Measurements from ENCODE around the gene SMIM24.
A peak's percentile ranks its signal among the peaks of the same experiment; 100 is the strongest.

Gene SMIM24

DNA sequence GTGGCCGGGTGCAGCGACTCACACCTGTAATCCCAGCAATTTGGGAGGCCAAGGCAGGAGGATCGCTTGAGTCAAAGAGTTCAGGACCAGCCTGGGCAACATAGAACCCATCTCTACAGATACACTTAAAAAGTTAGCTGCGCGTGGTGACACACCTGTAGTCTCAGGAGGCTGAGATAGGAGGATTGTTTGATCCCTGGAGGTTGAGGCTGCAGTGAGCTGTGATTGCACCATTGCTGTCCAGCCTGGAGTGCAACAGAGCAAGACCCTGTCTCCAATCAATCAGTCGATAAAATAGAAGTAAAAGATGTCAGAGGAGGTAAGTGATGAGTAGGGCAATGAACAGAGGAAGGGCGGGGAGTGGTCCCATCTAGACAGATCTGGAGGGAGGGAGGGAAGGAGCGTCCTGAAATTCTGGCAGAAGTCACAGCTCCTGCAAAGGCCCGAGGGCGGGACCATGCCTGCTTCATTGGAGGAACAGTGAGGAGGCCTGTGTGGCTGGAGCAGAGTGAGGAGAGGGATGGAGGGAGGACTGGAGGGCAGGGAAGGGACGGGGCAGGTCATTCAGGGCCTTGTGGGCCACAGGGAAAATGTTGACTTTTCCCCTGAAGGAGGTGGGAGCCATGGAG, 9.7 kb downstream of the SMIM24 start:
- DNase-seq: no peak

DNA sequence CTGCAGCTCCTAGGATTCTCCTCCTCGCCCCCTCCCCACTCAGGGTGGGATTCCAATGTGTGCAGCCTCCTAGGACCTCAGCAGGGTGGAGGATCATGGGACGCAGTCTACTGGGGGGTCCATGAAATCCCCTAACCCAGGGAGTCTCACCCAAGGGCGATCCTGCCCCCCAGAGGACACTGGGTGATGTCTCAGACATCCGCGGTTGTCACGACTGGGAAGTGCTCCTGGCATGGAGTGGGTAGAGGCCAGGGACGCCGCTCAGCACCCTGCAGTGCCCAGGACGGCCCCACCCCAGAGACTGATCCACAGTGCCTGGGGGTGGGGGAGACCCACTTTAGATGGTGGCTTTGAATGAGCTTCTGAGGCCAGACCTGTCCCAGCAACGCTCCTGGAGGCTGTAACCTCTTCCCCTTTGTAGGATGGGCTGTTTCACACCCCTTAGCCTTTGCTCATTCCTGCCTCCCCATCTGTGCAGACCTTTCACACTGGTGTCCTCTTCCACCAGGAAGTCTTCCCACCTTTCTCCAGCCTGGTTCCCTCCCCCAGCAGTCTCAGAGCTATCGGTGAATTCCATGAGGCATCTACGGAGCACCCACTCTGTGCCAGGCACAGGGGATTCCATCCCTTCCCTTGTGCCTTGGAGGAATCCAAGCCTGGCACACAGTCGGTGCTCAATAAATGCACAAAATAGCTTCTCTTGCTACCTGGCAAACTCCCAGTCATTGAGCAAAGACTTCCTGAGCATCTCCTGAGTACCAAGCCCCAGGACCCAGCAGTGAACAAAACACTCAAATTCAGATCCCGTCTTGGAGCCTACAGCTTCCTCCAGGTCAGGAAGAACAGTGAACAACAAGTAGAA, 10.5 kb downstream of the SMIM24 start:
- no peak for DNase-seq

DNA sequence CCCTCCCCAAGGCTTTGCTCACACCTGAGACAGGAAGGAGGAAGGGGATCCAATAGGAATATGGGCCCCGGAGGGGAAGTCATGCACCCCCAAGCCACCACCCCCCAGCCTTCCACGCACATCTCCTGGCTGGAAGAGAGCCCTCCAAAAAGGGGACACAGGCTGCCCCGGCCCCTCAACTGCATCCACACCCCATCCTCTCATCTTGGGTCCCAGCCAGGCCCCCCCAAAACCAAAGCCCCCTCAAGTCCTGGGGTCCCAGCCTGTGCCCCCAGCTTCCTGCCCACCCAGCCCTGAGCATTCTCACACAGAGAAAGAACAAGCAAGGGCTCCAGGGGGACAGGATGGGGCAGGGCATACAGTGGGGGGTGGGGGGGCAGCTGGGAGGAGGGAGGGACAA, 12.1 kb downstream of the SMIM24 start:
- DNase-seq: no peak

DNA sequence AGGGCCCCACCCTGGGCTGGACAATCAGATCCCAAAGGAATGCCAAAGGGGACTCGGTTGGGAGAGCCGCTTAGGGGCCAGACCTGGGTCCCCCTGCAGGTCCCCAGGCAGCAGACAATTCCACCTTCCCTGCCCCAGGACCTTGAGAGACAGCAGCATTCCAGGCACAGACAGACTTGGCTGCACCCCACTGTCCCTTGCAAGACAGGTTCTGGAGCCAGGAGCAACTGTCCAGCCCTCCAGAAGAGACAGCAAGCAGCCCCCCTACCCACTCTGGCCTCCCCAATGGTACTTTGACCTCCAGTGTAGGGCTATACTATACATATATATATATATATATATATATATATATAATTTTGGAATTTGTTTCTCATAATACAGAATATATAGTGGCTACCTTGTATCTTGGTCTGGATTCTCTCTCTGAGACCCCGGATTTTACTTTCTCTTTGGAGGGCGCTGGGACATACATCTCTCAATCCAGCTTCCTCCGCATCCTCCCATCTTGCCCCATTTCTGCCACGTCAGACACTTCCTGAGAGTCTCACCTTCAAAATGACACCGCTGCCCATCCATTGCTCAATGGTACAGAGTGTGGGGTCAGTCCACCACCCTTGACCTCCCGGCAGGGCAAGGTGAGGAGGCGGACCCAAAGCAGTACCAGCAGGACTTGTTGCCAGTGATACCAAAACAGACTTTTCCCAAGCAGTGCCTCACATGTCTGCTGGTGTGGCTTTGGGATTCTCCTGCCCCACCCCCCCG, 12.7 kb downstream of the SMIM24 start:
- DNase-seq: no peak

DNA sequence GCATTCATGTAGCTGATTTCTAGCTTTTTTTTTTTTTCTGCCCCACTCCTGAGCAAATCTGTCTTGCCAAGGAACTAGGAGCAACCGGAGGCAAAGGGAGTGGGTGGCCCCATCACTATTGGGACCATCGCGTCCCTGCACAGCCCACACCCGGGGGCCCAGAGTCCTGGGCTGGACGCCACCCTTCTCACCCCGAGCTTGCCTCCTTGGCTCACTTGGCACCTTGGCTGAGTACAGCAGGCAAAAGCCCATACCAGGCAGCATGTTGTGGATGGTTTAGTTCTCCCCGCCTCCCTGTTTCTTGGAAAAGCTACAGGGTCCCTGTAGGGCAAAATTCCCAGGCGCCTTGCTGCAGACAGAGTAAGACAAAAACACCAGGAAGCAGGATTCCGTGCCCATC, 13.7 kb downstream of the SMIM24 start:
- no peak for DNase-seq

DNA sequence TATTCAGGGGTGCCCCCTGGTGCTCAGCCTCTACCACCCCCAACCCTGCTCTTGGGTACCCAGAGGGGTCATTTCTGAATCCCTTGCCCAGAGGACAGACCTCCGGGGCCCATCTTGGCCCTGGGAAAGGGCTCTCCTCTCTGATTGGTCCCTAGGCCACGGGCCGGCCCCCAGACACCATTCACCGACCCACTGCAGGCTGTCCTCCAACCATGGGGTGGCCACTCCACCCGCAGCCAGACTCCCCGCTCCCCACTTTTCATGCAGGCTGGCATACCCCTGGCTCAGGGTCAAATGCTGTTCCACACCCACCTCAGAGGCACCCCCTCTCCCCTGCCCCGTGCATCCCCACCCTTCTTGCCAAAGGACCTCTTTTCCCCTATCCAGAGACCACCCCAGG, 14.8 kb downstream of the SMIM24 start:
- no peak for DNase-seq

DNA sequence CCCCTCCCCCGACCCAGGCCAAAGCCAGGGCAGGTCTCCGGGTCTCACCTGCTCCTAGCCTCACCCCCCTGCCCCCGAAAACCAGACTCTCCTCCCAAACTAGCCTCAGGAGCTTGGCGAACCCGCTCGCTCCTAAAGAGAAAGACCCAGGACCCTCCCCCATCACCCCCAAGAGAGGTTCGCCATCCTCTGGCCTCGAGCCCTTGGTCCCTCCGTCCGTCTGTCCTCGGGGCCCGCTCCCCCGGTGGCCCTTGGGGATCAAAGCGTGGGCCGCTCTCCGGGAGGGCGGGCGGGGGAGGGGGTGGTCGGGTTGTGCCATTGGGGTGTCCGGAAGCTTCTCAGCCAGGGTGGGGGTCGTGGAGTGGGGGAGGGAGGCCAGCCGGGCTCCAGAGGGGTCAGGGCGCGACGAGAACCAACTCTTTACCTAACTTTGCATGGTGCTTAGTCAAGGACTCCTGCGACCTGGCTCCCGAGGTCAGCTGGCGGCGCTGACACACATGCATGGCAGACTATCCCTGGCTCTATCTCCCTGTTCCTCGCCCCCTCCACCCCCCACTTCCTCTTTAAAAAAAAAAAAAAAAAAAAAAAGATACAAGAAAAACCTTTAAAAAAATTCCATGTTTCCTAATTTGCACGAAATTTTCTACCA, 15.6 kb downstream of the SMIM24 start:
- DNase-seq: no peak

DNA sequence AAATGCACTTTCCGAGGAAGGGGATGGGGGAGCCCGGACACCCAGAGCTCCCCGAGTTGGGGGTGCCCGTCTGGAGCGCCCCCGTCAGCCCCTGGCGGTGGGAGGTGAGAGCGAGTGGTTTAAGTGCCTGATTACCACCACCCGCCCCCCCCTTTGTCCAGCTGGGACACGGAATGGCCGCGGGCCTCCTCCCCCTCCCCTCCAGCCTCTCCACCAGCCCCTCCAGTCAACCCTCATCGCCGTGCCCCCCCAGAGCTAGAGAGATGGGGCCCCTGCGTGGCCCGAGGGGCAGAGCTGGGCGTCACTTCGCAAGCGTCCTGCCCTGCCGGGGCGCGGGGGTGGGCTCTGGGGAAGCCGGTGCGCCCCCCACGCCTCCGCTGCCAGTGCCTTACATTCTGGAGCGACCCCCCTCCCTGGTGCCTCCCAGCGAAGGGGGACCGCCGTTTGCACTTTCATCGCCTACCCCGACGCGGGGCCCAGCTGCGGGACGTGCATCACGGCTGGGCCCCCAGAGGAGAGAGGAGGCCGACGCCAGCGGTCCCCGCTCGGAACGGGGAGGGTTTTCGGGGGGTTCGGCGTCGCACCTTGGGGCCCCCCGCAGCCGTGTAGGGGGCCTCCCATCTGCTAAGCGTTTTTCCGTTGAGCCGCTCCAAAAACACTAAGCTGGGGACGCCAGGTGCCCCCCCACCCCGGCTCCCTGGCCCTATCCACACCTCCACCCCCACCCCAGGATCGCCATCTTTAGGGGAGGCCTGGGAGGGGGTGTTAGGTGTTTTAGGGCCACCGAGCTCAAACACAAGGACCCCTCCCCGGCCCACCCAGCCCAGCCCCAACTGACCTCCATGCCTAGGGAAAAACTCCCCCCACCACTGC, 16.4 kb downstream of the SMIM24 start:
- no peak for DNase-seq

DNA sequence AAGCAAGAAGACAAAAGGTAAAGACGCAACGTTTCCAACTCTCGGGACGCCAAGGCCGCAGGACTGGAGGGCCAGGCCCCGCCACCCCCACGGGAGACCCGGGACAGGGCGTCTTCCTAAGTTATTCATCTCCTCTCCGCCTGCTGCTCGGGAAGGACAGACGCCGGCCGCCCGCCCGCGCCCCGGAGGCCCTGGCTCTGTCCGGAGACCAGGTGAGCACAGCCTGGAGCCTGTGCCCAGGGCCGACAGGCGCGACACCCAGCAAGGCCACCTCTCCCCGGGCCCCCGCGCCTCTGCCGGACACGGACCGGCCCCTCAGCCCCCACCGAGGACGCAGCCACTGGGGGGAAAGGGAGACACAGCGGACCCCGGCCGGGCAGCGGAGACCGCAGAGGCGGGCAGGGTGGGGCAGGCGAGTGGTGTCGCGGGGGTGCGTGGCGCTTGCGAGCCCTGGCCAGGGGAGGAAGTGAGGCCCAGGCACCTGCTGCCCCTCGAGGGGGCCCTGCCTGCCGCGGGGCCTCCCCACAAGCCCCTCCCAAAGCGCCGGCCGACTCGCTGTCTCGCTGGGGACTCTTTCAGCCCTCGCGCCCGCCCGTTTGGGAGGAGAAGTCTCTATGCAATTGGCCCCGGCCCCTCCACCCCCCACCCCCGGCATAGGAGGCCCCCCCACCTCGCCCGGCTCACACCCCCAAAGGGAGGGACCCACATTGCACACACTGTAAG, 17.2 kb downstream of the SMIM24 start:
- no peak for DNase-seq

DNA sequence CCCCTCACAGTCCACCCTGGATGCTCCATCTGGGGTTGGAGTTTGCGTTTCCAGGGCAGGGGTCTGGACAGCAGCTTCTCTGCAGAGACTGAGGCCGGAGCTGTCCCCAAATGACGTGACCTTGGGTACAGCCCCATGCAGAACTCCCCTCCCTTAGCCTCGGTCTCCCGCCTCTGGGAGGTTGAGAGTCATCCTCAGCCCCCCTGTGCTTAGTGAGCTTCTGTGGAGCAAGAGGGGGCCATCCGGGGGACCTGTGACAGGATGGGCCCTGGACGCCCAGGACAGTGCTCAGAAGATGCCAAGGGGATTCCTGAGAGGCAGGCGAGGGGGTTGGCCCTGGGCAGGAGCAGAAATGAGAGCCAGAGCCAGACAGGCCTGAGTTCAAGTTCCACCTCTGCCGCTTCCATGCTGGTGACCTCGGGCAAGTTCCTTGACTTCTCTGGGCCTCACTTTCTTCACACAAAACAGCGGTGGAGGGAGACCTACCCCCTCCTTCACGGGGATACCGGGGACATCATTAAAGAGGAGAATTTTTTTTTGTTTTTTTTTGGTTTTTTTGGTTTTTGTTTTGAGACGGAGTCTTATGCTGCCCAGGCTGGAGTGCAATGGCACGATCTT, 20.3 kb downstream of the SMIM24 start:
- no peak for DNase-seq

DNA sequence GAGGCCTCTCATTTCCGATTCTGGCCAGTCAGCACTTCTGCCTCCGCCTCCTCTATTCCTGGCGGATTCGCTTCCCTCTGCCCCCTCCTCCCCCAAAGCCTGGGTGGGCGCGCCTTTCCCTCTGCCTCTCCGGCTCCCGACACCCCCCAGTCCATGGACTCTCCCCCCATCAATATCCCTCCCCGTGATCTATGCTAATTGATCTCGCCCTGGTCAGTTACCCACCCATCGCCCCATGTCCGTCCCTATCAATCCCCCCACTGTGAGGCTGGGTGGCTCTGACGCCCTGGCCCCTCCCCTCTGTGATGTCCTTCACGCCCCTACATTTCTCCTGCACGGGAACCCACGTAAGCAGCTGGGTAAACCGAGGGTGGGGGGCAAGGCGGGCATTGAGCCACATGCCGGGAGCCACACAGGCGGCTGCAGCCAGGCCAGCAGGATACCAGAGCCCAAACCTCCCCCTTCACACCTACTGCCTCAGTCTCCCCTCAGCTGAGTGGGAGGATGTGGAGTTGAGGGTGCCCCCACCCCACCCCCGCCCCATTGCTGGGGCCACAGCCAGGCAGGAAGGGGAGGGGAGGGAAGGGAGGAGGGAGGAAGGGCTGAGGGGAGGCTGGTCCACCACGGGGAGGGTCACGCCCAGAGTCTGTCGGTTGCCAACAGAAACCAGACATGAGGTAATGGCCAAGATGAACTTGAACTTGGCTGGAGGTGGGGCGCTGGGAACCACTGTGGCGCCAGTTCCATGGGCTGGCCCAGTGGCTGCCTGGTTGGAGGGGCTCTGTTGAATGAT, 21.0 kb downstream of the SMIM24 start:
- peak; percentile 66 for DNase-seq

DNA sequence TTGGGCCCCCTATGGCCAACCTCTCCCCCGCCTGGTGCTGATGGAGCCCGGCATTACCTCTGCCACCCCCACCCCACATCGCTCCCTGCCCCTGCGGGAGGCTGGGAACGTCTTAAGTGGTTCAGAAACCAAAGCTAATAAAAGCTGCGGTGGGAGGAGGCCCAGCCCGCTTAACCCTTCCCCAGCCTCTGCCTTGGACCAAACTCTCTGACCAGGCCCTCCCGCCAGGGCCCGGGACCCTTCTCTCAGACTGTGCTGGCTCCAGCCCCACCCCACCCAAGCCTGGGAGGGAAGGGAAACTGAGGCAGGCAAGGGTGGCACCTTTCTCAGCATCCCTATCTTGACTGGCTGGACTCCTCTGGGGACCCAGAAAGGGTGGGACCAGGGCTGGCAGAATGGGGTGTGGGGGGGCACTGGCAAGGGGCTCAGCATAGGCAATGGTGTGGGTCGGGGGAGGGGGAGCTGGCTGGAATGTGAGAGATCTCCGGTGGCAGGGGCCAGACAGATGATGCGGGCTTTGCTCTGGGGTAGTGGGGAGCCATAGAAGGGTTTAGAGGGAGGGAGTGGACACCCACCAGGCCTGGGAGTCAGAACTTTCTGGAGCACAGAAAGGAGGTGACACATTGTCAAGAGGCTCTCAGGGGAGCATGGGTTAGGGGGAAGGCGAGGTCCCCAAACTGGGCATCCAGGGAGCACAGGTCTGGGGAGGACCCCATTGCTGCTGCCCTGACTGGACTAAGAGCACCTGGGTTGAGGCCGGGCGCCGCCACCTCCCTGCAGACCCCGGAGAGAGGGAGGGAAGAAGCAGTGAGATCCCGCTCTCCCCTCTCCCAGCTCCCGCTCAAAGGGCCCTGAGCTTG, 21.9 kb downstream of the SMIM24 start:
- no peak for DNase-seq

DNA sequence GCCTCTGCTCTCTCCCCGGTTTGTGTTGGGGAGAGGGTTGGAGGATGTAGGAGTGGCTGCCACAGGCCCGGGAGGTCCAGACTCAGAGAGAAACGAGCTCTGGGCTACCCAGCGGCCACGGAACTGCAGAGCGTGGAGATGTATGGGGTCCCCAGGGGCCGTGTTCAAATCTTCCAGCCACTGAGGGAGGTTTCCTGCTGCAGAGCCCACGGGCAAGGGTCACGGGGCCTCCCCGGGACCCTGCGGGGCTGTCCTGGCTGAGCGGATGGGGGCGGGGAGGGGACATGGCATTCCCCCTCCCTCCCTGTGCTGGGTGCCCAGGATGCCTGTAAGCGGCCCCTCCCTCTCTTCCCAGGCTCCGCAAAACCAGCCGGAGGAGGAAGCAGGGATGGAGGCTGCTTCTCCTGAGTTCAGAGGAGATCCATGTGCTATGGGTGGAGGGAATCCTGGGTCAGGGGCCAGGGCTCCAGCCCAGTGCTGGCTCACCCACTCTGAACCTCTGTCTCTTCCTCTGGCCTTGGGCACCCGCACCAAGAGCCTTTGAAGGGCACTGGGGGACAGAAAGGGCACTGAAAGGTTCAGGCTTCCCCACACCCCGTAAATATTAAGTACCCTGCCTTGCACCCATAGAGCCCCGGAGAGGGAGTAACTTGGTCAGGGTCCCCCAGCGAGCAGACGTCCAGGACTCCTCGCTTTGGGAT, 22.6 kb downstream of the SMIM24 start:
- no peak for DNase-seq

DNA sequence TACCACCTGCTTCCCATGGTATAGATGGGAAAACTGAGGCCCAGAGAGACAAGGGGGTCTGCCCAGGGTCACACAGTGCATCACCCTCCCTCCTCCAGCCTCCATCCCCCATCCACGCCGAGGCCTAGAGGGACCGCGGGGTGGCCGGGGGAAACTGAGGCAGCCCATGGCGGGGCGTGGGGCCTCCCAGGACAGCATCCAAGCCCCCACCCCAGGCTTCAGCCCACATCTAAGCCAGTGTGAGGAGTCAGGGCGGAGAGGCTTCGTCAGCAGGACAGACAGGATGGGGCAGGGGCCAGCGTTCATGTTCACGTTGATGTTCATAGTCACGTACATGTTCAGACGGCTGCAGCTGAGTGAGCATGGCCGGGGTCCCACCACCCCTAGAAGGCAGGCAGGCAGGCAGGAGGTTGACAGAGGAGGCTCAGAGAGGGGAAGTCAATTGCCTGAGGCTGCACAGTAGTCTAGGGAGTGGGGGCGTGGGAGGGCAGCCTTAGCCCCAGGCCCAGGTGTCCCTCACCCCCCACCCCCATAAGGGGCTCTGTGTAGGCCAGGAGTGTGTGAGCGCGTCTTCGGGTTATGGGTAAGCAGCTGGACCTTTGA, 23.3 kb downstream of the SMIM24 start:
- DNase-seq: no peak

DNA sequence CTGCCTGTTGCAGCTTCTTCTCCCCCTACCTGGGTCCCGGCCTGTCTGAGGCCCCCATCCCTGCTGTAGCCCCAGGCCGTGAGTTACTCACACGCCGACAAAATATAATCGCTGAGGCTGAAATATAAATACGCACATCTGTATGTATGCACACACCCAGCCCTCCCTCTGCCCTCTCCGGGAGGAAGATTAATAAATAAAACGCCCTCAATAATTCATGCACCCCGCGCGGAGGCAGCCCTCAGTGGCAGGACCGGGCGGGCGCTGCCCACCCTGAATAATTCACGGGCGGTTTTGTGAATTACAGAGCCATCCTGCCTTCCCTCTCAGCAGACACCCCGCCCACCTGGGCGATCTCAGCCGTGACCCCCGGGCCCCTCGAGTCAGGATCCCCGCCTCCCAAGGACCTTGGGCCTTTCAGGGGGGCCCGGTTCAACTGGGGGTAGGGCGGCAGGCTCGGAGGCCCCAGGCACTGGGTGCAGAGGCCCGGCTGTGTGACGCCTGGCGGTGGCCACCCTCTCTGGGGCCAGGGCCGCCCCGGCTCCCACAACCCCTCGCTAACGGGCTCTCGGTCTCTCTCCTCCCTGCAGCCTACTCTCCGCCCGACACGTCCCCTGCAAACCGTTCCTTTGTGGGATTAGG, 24.2 kb downstream of the SMIM24 start:
- no peak for DNase-seq

DNA sequence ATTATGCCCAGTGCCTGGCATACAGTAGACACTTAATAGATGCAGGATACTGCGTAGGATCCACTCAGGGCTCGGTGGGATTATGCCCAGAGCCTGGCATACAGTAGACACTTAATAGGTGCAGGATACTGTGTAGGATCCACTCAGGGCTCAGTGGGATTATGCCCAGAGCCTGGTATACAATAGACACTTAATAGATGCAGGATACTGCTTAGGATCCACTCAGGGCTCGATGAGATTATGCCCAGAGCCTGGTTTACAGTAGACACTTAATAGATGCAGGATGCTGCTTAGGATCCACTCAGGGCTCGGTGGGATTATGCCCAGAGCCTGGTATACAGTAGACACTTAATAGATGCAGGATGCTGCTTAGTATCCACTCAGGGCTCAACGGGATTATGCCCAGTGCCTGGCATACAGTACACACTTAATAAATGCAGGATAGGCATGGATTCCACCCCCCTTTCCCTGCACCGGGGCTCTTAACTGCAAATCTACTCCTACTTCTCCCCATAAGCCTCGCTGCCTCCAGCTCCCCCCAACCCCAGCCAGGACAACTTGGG, 24.9 kb downstream of the SMIM24 start:
- DNase-seq: no peak

DNA sequence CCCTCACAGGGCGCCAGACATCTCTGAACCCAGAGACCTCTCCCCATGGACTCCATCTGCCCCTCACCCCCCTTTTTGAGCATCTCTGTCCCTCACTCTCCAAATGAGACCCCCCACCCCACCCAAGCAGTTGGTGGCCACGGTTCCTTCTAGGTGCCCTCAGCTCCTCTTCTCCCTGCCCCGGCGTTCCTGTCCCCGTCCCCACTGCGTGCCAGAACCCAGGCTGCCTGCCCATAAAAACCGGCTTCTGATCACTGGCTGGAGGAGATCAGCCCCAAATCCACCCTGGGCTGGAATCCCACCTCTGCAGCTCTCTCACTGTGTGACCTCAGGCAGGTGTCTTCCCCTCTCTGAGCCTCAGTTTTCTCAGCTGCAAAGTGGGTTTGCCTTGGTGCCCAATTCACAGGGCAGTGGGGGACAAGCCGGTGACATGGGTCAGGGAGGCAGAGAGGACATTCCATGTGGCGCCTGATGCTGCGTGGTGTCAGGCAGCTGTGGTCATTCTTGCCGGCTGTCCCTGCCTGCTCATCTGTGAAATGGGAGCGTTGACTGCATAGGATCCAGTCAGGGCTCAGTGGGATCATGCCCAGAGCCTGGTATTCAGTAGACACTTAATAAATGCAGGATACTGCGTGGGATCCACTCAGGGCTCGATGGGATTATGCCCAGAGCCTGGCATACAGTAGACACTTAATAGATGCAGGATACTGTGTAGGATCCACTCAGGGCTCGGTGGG, 25.5 kb downstream of the SMIM24 start:
- DNase-seq: no peak
